SK-N-SH treated with all-trans-retinoic acid at 6 μM for 48 hours (cell line): ENCODE data around the gene P2RY14.

Experiments
- ATAC-seq: fragments of 200-7000 bp; cut with Tn5 transposase; 3 replicates; pipeline ENCODE4 v1.9.1; 2020; ENCODE audit warnings: mild to moderate bottlenecking, moderate library complexity
- ARNTL ChIP-seq: fragments of 450-650 bp; formaldehyde crosslinking; IDR thresholded peaks from 2 replicates; pipeline ENCODE4 v1.5.0; 2020; ENCODE audit warnings: low read depth, mild to moderate bottlenecking, moderate library complexity, borderline replicate concordance
- BACH2 ChIP-seq: fragments of 250-450 bp; sonication (Bioruptor Pico); IDR thresholded peaks from 2 replicates; pipeline ENCODE4 v1.9.0; 2021; ENCODE audit warnings: mild to moderate bottlenecking, borderline replicate concordance
- CREB5 ChIP-seq: fragments of 250-450 bp; sonication (Bioruptor Pico); IDR thresholded peaks from 2 replicates; pipeline ENCODE4 v1.5.1; 2020; ENCODE audit warnings: low read depth, mild to moderate bottlenecking, moderate library complexity
- CSRNP3 ChIP-seq: fragments of 250-450 bp; sonication (Bioruptor Pico); IDR thresholded peaks from 2 replicates; pipeline ENCODE4 v1.5.1; 2021; ENCODE audit warnings: mild to moderate bottlenecking, moderate library complexity
- ESRRG ChIP-seq: fragments of 250-450 bp; sonication (Bioruptor Pico); IDR thresholded peaks from 2 replicates; pipeline ENCODE4 v1.6.1; 2021; ENCODE audit warnings: mild to moderate bottlenecking
- GLIS3 ChIP-seq: fragments of 250-450 bp; sonication (Bioruptor Pico); IDR thresholded peaks from 2 replicates; pipeline ENCODE4 v1.5.0; 2020; ENCODE audit warnings: mild to moderate bottlenecking, moderate library complexity
- ISL1 ChIP-seq: fragments of 250-450 bp; sonication (Bioruptor Pico); IDR thresholded peaks from 2 replicates; pipeline ENCODE4 v2.1.2; 2022; ENCODE audit warnings: mild to moderate bottlenecking, moderate library complexity
- OSR1 ChIP-seq: fragments of 250-450 bp; sonication (Bioruptor Pico); IDR thresholded peaks from 2 replicates; pipeline ENCODE4 v1.8.0; 2022; ENCODE audit warnings: moderate library complexity, mild to moderate bottlenecking, inconsistent platforms
- PATZ1 ChIP-seq: fragments of 250-450 bp; sonication (Bioruptor Pico); IDR thresholded peaks from 2 replicates; pipeline ENCODE4 v1.8.0; 2020; ENCODE audit warnings: mild to moderate bottlenecking, moderate library complexity, borderline replicate concordance
- POU6F1 ChIP-seq: fragments of 250-450 bp; sonication (Bioruptor Pico); IDR thresholded peaks from 2 replicates; pipeline ENCODE4 v1.8.0; 2021; ENCODE audit warnings: low read depth, mild to moderate bottlenecking, moderate library complexity, borderline replicate concordance
- PPARA ChIP-seq: fragments of 250-450 bp; sonication (Bioruptor Pico); IDR thresholded peaks from 2 replicates; pipeline ENCODE4 v1.5.0; 2020; ENCODE audit warnings: mild to moderate bottlenecking, borderline replicate concordance
- RARB ChIP-seq: fragments of 250-450 bp; sonication (Bioruptor Pico); IDR thresholded peaks from 2 replicates; pipeline ENCODE4 v1.8.0; 2021; ENCODE audit warnings: mild to moderate bottlenecking, moderate library complexity
- SNAI2 ChIP-seq: fragments of 250-450 bp; sonication (Bioruptor Pico); IDR thresholded peaks from 2 replicates; pipeline ENCODE4 v1.5.0; 2020; ENCODE audit warnings: mild to moderate bottlenecking, moderate library complexity
- TCF4 ChIP-seq: fragments of 250-450 bp; sonication (Bioruptor Pico); IDR thresholded peaks from 2 replicates; pipeline ENCODE4 v1.8.0; 2021; ENCODE audit warnings: mild to moderate bottlenecking, moderate library complexity, borderline replicate concordance
- TOX ChIP-seq: fragments of 250-450 bp; sonication (Bioruptor Pico); IDR thresholded peaks from 2 replicates; pipeline ENCODE4 v1.8.0; 2021; ENCODE audit warnings: mild to moderate bottlenecking, moderate library complexity, borderline replicate concordance
- TSHZ2 ChIP-seq: fragments of 250-450 bp; sonication (Bioruptor Pico); IDR thresholded peaks from 2 replicates; pipeline ENCODE4 v1.5.0; 2020; ENCODE audit warnings: mild to moderate bottlenecking, moderate library complexity
- ZFP3 ChIP-seq: fragments of 250-450 bp; sonication (Bioruptor Pico); IDR thresholded peaks from 2 replicates; pipeline ENCODE4 v1.5.0; 2020; ENCODE audit warnings: mild to moderate bottlenecking, moderate library complexity
- ZFP30 ChIP-seq: fragments of 450-650 bp; formaldehyde crosslinking; IDR thresholded peaks from 2 replicates; pipeline ENCODE4 v1.5.0; 2022; ENCODE audit warnings: mild to moderate bottlenecking, moderate library complexity
- ZNF565 ChIP-seq: fragments of 450-650 bp; formaldehyde crosslinking; conservative IDR thresholded peaks from 2 replicates; pipeline ENCODE4 v1.5.0; 2020; ENCODE audit warnings: low read depth, mild to moderate bottlenecking, moderate library complexity
- ZNF8 ChIP-seq: fragments of 450-650 bp; formaldehyde crosslinking; IDR thresholded peaks from 2 replicates; pipeline ENCODE4 v1.5.0; 2020; ENCODE audit warnings: mild to moderate bottlenecking, moderate library complexity

Gene P2RY14

GRCh38 chr3:151267066-151267465 lies 11.3 kb downstream of the P2RY14 start:
- ATAC-seq = no peak
- TF ChIP-seq SNAI2 = no peak
- no peak for TF ChIP-seq TOX
- TF ChIP-seq ZNF8 (CRISPR knock-in tag) = no peak
- no peak for TF ChIP-seq CREB5 (CRISPR knock-in tag)
- no peak for TF ChIP-seq OSR1 (CRISPR knock-in tag)
- no peak for TF ChIP-seq TSHZ2 (CRISPR knock-in tag)
- TF ChIP-seq RARB = no peak
- no peak for TF ChIP-seq GLIS3 (CRISPR knock-in tag)
- no peak for TF ChIP-seq ZNF565 (CRISPR knock-in tag)
- TF ChIP-seq ZFP3 = no peak
- TF ChIP-seq PATZ1 (CRISPR knock-in tag) = no peak
- no peak for TF ChIP-seq BACH2
- no peak for TF ChIP-seq TCF4
- TF ChIP-seq, all 23 proteins: peak for 0

GRCh38 chr3:151265866-151266265 lies 12.5 kb downstream of the P2RY14 start:
- ATAC-seq = no peak

More at GRCh38 chr3:151265866-151266265, 12.5 kb downstream of the P2RY14 start:
- TF ChIP-seq ARNTL (CRISPR knock-in tag) = no peak
- TF ChIP-seq ISL1 (CRISPR knock-in tag) = no peak
- no peak for TF ChIP-seq PPARA
- no peak for TF ChIP-seq POU6F1 (CRISPR knock-in tag)
- TF ChIP-seq OSR1 (CRISPR knock-in tag) = no peak
- no peak for TF ChIP-seq CSRNP3 (CRISPR knock-in tag)
- TF ChIP-seq ZFP3 = no peak
- no peak for TF ChIP-seq GLIS3 (CRISPR knock-in tag)
- TF ChIP-seq TCF4 = no peak
- TF ChIP-seq ESRRG (CRISPR knock-in tag) = no peak
- TF ChIP-seq TOX = no peak
- no peak for TF ChIP-seq SNAI2
- TF ChIP-seq CREB5 (CRISPR knock-in tag) = no peak
- TF ChIP-seq ZFP30 (CRISPR knock-in tag) = no peak
- TF ChIP-seq PATZ1 (CRISPR knock-in tag) = no peak
